K562 (cell line): ENCODE data around the gene SLC9A7.

Experiments
- CREM ChIP-seq: IDR thresholded peaks from 2 replicates; pipeline ENCODE4 v1.6.1; 2014; ENCODE audit warnings: antibody characterized with exemption, low read depth
- CTCF ChIP-seq, 3 experiments: IDR thresholded peaks in 2 of 3; conservative IDR thresholded peaks in 1 of 3; 2 replicates each; pipeline ENCODE4 v1.5.1; 2011 to 2012; ENCODE audit warnings: low read length in 3 of 3, mild to moderate bottlenecking in 3 of 3, control low read depth in 2 of 3, improper control_type of control experiment in 1 of 3, inconsistent platforms in 1 of 3, low read depth in 1 of 3, mixed read lengths in 1 of 3, moderate library complexity in 1 of 3; ENCODE audit not compliant: insufficient read depth in 2 of 3
- GATA2 ChIP-seq: sonication (generic); formaldehyde crosslinking; IDR thresholded peaks from 2 replicates; pipeline ENCODE4 v1.4.0; 2020; ENCODE audit warnings: mild to moderate bottlenecking, missing genetic modification reagents
- JUN ChIP-seq, 2 experiments: sonication (generic) in 1 of 2; formaldehyde crosslinking in 1 of 2; IDR thresholded peaks; 2 replicates each; pipeline versions ENCODE4 v1.6.1 to v1.8.0; 2012 to 2022; ENCODE audit warnings: borderline replicate concordance in 2 of 2, mild to moderate bottlenecking in 2 of 2, improper control_type of control experiment in 1 of 2, low read depth in 1 of 2, low read length in 1 of 2, missing genetic modification reagents in 1 of 2
- KLF10 ChIP-seq: fragments of 250-450 bp; sonication (Bioruptor Pico); IDR thresholded peaks from 2 replicates; pipeline ENCODE4 v1.6.1; 2021; ENCODE audit warnings: matching md5 sums
- POLR2A ChIP-seq: fragments of 450-650 bp; conservative IDR thresholded peaks from 2 replicates; pipeline ENCODE4 v1.6.1; 2016
- ZSCAN29 ChIP-seq: fragments of 450-650 bp; IDR thresholded peaks from 2 replicates; pipeline ENCODE4 v1.6.1; 2017
- TF ChIP-seq, protein P1 (sequence below): sonication (generic); formaldehyde crosslinking; IDR thresholded peaks from 2 replicates; pipeline ENCODE4 v1.8.1; 2022; ENCODE audit warnings: missing genetic modification reagents
- TF ChIP-seq, protein P2 (sequence below): sonication (generic); formaldehyde crosslinking; IDR thresholded peaks from 2 replicates; pipeline ENCODE4 v1.8.1; 2023; ENCODE audit warnings: mild to moderate bottlenecking, missing genetic modification reagents
- TF ChIP-seq, protein P3 (sequence below): sonication (generic); formaldehyde crosslinking; IDR thresholded peaks from 2 replicates; pipeline ENCODE4 v1.9.0; 2022; ENCODE audit warnings: mild to moderate bottlenecking, missing genetic modification reagents

DNA sequence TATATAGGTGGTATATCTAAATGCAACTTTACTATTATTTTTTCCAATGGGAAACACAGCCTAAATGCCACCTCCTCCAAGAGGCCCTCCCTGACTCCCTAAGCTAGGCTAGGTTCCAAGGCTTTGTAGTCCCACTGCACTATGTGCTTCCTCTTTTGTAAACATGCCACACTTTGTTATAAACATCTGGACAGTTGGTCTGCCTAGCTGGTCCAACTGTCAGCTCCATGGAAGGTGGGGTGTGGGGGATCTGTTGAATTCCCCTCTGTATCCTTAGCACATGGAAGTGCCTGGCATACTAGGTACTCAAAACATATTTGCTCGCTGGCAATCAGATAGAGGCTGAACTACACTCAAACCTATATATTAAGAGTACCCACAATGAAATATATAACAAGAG, 63.4 kb downstream of the SLC9A7 start:
- TF ChIP-seq CREM, result no peak
- TF ChIP-seq, protein P1, sequence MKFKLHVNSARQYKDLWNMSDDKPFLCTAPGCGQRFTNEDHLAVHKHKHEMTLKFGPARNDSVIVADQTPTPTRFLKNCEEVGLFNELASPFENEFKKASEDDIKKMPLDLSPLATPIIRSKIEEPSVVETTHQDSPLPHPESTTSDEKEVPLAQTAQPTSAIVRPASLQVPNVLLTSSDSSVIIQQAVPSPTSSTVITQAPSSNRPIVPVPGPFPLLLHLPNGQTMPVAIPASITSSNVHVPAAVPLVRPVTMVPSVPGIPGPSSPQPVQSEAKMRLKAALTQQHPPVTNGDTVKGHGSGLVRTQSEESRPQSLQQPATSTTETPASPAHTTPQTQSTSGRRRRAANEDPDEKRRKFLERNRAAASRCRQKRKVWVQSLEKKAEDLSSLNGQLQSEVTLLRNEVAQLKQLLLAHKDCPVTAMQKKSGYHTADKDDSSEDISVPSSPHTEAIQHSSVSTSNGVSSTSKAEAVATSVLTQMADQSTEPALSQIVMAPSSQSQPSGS, result no peak
- no peak for TF ChIP-seq GATA2 (CRISPR knock-in tag)
- no peak for TF ChIP-seq POLR2A
- TF ChIP-seq JUN (IDR thresholded peaks at IDR 0.05; ENCODE audit: borderline replicate concordance, low read depth, low read length), result no peak
- no peak for TF ChIP-seq JUN (CRISPR knock-in tag; IDR thresholded peaks at IDR 0.05; ENCODE audit: borderline replicate concordance)
- no peak for TF ChIP-seq ZSCAN29
- TF ChIP-seq CTCF (IDR thresholded peaks at IDR 0.05 in 2 of 3, conservative IDR thresholded peaks at IDR 0.05 in 1 of 3; ENCODE audit: insufficient read depth in 2 of 3, low read depth in 1 of 3, low read length in 3 of 3), result no peak
- TF ChIP-seq, protein P2, sequence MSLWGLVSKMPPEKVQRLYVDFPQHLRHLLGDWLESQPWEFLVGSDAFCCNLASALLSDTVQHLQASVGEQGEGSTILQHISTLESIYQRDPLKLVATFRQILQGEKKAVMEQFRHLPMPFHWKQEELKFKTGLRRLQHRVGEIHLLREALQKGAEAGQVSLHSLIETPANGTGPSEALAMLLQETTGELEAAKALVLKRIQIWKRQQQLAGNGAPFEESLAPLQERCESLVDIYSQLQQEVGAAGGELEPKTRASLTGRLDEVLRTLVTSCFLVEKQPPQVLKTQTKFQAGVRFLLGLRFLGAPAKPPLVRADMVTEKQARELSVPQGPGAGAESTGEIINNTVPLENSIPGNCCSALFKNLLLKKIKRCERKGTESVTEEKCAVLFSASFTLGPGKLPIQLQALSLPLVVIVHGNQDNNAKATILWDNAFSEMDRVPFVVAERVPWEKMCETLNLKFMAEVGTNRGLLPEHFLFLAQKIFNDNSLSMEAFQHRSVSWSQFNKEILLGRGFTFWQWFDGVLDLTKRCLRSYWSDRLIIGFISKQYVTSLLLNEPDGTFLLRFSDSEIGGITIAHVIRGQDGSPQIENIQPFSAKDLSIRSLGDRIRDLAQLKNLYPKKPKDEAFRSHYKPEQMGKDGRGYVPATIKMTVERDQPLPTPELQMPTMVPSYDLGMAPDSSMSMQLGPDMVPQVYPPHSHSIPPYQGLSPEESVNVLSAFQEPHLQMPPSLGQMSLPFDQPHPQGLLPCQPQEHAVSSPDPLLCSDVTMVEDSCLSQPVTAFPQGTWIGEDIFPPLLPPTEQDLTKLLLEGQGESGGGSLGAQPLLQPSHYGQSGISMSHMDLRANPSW (CRISPR knock-in tag), result no peak
- TF ChIP-seq KLF10 (CRISPR knock-in tag), result no peak
- TF ChIP-seq, protein P3, sequence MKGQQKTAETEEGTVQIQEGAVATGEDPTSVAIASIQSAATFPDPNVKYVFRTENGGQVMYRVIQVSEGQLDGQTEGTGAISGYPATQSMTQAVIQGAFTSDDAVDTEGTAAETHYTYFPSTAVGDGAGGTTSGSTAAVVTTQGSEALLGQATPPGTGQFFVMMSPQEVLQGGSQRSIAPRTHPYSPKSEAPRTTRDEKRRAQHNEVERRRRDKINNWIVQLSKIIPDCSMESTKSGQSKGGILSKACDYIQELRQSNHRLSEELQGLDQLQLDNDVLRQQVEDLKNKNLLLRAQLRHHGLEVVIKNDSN, result no peak
